Mononuclear cell (primary cell): Measurements from ENCODE around the gene DHH. TPM values are rescaled to one million over a fixed set of nuclear protein-coding genes. Genes with fewer than 3 reads are reported as not detected.
"Not testable (repeated sequence)": the region's sequence is repeated elsewhere in the genome, so short reads cannot be mapped to it uniquely, and the experiment has no call there.

Source experiments
- H3K27me3 ChIP-seq: 2 replicates; pipeline ENCODE4 v1.6.0; 2011; ENCODE audit warnings: low read length, control low read depth; ENCODE audit not compliant: insufficient read depth
- H3K4me1 ChIP-seq: 2 replicates; pipeline ENCODE4 v1.5.1; 2011; ENCODE audit warnings: mild to moderate bottlenecking, low read length, control low read depth; ENCODE audit not compliant: insufficient read depth
- H3K4me3 ChIP-seq: 2 replicates; pipeline ENCODE4 v1.5.1; 2011; ENCODE audit warnings: mild to moderate bottlenecking, low read length, moderate library complexity
- H3K9me3 ChIP-seq: 2 replicates; pipeline ENCODE4 v1.5.1; 2011; ENCODE audit warnings: low read depth, mild to moderate bottlenecking, control low read depth, low read length
- total RNA-seq: library from RNA; depleted of rRNA; stranded (reverse); fragments of >200 nt; gene quantifications from one replicate; pipeline ENCODE4 v1.2.3, GENCODE V29; 2012

The DHH gene
- 0.21 TPM for total RNA-seq

DNA sequence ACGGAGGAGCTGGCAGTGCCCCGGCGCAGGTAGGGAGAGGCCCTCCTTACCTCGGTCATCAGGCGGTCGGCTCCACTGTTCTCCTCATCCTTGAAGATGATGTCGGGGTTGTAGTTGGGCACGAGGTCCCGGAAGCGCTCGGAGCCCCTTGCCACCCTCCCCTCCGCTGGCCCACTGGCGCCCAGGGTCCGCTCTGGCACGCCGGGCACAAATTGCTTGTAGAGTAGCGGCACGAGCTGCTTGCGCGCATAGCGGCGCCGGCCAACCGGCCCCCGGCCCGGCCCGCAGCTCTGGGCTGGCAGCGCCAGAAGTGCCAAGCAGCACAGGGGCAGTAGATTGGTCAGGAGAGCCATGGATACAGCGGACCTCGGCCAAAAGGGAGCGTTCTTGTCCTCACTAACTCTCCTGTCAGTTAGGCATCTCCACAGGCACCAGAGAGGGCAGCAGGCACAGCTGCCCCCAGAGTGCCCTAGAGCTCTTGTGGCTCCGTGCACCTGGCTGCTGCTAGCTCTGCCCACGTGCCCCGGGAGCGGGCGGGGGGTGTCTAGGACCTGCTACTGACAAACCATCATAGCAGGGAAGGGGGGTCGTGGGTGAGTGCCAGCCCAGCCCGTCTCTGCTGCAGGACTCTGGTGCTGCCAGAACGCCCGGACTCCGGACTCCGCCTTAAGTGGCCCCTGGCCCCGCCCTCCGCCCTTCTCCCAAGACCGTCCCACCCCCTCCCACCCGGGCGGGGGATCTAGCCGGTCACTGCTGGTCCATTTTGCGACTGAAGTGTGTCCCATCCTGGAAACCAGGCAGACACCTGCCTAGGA, at the start of gene DHH:
Gene DHH (minus strand): TSS at position 642 of the 815 bp plus-strand sequence. CDS start 289 bp downstream, at position 353.
- no peak within 1 kb of the TSS for H3K4me3 ChIP-seq
- peaks cover 62% of the 10 kb centered on the region for H3K27me3 ChIP-seq
- H3K4me1 ChIP-seq = peaks cover 45% of the 10 kb centered on the region
- H3K9me3 ChIP-seq = no peaks in the 10 kb centered on the region

DNA sequence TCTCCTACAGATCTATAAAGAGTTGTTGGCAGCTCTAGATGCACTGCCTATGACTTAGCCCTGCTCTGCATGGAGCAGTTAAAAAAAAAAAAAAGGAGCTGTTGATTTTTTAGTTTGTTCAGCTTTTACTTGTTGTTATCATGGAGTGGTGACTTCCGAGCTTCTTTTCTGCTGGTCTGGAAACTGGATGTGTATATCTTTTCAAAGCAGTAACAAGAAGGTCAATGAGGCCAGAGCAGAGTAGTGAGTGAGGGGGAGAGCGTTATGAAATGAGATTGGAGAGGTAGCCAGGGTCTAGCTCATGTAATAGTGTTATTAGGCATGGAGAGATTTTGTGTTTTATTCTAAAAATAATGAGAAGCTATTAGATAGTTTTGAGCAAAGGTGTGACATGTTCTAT, 49.8 kb upstream of the DHH start:
- H3K4me1 ChIP-seq = no peaks in the 10 kb centered on the region
- H3K27me3 ChIP-seq = no peaks in the 10 kb centered on the region
- H3K4me3 ChIP-seq = no peak overlapping the region
- H3K9me3 ChIP-seq = no peaks in the 10 kb centered on the region

DNA sequence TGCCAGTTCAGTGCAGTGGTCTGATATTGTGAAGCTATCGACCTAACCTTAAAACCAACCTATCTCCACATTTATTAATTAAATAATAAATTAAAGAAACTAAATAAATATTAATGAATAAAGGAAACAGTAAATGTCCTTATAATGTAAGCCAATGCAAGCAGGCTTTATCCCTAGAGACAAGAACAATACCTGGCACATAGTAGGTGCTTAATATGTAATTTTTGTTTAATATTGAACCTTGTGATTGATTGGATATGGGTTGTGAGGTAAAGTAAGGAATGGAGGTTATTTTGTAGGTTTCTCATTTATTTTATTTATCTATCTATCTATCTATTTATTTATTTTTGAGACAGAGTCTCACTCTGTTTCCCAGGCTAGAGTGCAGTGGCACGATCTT, 44.4 kb upstream of the DHH start:
- Histone ChIP-seq H3K27me3 (no peaks in the 10 kb centered on the region), H3K4me3 (no peak overlapping the region), H3K9me3 (no peaks in the 10 kb centered on the region), H3K4me1 (no peaks in the 10 kb centered on the region)

DNA sequence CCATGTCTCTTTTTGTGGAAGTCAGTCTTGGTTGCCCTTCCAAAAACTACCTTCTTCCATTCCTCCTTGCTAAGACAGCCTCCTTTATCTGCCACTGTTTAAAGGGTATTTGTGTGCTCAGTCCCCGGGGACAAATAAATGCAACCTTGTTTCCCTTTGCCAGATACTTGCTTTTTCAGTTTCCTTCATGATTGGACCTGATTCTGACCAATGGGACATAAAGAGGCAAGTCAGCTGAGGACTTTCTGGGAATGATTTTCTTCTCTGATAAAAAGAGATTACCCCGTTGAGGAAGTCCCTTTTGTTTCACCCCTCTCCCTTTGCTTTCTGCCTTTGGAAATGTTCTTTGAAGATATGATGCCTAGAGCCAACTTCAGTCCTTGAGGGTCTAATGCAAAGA, 44.0 kb upstream of the DHH start:
- H3K4me3 ChIP-seq = no peak overlapping the region
- no peaks in the 10 kb centered on the region for H3K9me3 ChIP-seq
- no peaks in the 10 kb centered on the region for H3K27me3 ChIP-seq
- peaks cover 1% of the 10 kb centered on the region for H3K4me1 ChIP-seq

DNA sequence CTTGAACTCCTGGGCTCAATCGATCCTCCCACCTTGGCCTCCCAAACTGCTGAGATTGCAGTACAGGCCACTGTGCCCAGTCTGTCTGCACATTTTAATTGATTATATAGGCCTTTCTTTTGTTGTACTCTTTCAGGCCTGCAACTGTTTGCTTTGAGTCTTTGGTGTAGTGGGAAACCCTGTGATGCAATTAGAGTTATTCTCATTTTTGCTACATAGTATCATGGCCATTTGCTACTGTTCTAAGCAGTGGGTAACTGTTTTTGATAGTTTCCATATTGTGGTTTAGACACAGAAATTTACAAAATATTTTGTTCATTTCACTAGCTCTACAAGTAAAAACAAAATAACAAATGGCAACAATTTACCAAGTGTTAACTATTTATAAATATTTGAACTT, 42.9 kb upstream of the DHH start:
- H3K4me3 ChIP-seq = no peak overlapping the region
- H3K9me3 ChIP-seq = no peaks in the 10 kb centered on the region
- H3K4me1 ChIP-seq = peaks cover 11% of the 10 kb centered on the region
- no peaks in the 10 kb centered on the region for H3K27me3 ChIP-seq

DNA sequence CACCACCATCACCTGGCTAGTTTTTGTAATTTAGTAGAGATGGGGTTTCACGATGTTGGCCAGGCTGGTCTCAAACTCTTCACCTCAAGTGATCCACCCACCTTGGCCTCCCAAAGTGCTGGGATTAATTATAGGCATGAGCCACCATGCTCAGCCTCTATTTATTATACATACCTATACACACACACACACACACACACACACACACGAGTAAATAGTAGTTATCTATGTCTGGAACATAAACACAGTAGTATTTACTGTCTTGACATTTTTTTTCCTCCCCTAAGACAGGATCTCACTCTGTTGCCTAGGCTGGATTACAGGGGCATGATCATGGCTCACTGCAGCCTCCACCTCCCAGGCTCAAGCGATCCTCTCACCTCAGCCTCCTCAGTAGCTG, 42.4 kb upstream of the DHH start:
- H3K4me3 ChIP-seq, H3K27me3 ChIP-seq: not testable (repeated sequence)

DNA sequence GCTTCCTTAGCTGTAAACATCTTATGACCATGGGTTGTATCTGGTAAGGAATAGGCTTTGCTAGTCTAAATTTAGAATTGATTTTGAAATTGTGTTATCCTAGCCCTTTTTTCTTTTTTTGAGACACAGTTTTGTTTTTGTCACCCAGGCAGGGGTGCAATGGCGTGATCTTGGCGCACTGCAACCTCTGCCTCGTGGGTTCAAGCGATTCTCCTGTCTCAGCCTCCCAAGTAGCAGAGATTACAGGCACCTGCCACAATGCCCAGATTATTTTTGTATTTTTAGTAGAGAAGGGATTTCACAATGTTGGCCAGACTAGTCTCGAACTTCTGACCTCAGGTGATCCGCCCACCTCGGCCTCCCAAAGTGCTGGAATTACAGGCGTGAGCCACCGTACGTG, 39.0 kb upstream of the DHH start:
- Histone ChIP-seq H3K27me3 (no peaks in the 10 kb centered on the region), H3K4me3 (no peak overlapping the region), H3K9me3 (no peaks in the 10 kb centered on the region)

More for the DNA sequence above, 42.4 kb upstream of the DHH start:
- H3K4me1 ChIP-seq = peaks cover 15% of the 10 kb centered on the region
- not testable (repeated sequence) for H3K9me3 ChIP-seq

DNA sequence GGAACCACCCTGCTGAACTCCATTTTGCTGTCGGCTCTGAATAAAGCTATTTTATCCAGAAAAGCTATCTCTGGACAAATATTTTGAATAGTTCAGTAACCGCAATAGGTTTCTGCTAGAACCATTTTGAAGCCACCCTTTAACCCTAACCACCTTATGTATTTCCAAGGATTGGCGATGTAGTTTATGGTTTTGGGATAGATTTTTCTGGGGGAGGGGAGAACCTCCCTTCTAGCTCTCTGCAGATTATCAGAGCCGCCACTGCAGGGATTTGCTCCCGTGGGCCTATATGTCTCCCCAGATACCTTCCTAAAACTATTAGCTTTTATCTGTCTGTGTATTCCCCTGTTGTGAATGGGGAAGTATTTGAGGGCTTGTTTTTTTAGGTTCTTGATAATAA, 38.4 kb upstream of the DHH start:
- H3K4me3 ChIP-seq = no peak overlapping the region

More for the DNA sequence above, 39.0 kb upstream of the DHH start:
- peaks cover 33% of the 10 kb centered on the region for H3K4me1 ChIP-seq

DNA sequence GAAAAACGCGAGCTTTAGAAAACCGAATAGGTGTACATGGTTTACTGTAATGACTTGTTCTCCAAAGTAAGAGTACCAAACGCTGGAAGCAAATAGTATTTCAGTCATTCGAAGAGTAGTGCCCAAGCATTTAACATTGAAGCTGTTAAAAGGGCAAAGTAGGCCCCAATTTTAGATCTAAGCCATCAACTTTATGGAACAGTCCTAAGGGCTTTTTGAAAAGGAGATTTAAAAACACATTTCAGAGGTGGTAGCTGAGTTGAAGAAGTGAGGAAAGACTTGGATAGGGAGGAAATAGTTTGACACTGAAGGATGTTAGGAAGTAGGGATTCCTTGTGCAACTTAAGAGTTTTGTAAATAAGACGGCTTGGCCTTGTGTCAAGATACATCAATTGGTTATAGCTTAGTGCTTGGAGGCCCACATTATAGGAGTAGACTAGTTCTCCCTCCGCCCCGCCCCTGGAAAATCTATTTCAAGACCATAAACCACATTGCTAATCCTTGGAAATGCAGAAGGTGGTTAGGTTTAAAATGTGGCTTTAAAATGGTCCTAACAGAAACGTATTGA, 37.4 kb upstream of the DHH start:
- no peaks in the 10 kb centered on the region for H3K9me3 ChIP-seq
- no peaks in the 10 kb centered on the region for H3K27me3 ChIP-seq
- peaks cover 33% of the 10 kb centered on the region for H3K4me1 ChIP-seq
- H3K4me3 ChIP-seq = peak overlapping the region; percentile 96

More for the DNA sequence above, 38.4 kb upstream of the DHH start:
- Histone ChIP-seq H3K4me1 (peaks cover 33% of the 10 kb centered on the region), H3K27me3 (no peaks in the 10 kb centered on the region), H3K9me3 (no peaks in the 10 kb centered on the region)

DNA sequence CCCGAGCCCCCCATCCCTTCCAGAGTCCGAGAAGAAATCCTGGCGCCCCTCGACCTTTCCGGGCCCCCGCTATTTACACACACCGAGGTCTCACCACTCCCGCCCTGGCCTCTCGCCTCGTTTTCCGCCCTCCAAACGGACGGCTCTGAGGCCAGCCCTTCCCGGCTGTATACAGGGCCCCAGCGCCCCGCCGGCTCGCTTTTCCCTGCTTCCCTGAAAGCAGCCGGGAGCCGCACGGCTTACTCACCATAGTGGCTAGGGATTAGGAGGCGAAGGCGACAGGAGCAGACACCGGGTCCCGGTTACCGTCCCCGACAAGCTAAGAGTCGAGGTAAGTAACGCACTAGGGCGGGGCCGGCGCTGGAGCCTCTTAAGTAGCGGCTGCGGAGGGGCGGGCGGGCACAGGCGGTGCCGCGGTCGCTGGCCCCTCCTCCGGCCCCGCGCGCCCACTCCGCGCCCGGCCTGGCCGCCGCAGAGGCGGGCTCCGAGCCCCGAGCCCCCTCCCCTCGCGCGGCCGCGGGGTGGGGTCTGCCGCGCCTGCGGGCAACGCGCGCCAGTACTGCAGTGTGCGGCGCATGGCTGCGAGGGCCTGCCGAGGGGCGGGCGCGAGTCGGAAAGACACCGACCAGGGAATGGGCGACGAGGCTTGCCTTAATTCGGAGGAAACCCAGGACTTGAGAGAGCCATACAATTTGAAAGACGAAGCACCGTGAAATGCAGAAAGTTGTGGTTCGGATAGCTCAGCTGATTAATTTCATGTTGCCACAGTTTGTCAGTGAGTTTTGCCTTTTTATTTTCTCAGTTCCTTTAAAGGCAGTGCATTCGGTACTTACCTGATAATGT, 36.7 kb upstream of the DHH start, which contains the start of gene TUBA1B:
Gene TUBA1B (minus strand): TSS at position 345 of the 843 bp plus-strand sequence. CDS start 95 bp downstream, at position 250.
- no peaks in the 10 kb centered on the region for H3K27me3 ChIP-seq
- no peaks in the 10 kb centered on the region for H3K9me3 ChIP-seq
- H3K4me1 ChIP-seq = peaks cover 33% of the 10 kb centered on the region
- H3K4me3 ChIP-seq = peak within 1 kb of the TSS; percentile 96

DNA sequence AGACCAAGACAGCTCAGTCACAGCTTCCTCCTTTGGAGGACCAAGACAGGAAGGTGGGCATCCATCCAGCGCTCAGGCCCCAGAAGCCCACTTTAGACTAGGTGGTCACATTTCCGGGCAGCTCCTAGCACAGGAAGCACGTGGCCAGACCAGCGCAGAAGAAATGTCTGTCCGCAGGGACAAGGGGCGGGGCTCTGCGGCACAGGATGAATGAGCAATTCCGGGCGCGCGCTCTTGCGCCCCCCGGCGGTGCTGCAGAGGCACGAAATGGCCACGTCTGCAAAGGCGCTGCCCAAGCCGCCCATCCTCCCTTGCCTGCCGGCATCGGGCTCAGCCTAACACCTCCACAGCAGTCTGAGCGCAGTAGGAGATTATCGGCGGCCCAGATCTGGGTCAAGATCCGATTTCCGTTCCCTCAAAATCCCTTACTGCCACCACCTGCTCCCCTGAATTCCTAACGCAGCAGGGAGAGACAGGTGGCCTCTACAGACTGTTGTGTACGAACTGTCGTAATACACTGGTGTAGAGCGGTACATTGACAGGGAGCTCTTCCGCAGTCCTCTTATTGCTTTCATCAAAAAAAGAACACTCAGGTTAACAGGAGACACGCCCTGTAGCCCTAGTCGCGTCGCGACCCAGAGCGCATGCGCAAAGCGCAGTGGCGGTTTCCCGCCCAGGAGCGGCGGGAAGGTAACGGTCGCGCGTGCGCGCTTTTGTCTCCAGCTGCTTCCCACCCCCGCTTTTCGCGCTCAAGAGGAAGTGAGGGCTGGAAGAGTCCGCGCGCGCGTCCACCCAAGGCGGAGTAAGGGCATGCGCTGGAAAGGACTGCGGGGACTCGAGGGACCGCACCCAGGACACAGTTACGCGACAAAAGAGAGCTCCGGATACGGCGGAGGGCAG, 35.8 kb upstream of the DHH start:
- H3K4me3 ChIP-seq = peak overlapping the region; percentile 96
- peaks cover 33% of the 10 kb centered on the region for H3K4me1 ChIP-seq
- H3K27me3 ChIP-seq = no peaks in the 10 kb centered on the region
- H3K9me3 ChIP-seq = no peaks in the 10 kb centered on the region

DNA sequence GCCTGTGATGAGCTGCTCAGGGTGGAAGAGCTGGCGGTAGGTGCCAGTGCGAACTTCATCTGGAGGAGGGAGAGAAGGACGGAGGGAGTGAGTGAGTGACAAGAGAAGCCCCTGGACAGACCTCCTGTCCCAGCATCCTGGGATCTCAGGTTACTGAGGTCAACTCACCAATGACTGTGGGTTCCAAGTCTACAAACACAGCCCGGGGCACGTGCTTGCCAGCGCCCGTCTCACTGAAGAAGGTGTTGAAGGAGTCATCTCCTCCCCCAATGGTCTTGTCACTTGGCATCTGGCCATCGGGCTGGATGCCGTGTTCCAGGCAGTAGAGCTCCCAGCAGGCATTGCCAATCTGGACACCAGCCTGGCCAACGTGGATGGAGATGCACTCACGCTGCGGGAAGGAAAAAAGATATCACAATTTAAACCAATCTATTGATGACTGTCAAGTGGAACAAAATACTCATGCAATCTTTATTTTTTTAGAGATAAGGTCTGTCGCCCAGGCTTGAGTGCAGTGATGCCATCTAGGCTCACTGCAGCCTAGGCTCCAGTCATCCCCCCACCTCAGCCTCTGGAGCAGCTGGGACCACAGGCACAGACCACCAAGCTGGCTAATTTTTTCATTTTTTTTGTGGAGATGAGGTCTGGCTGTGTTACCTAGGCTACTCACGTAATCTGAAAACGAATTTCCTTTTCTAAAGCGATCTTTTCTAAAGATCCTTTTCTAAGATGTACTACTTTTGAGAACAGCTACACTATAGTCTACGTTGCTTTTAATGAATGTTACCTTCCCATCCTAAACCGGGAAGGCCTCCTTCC, 34.9 kb upstream of the DHH start:
- H3K27me3 ChIP-seq = no peaks in the 10 kb centered on the region
- no peaks in the 10 kb centered on the region for H3K9me3 ChIP-seq
- H3K4me3 ChIP-seq = peak overlapping the region; percentile 96
- H3K4me1 ChIP-seq = peaks cover 33% of the 10 kb centered on the region

DNA sequence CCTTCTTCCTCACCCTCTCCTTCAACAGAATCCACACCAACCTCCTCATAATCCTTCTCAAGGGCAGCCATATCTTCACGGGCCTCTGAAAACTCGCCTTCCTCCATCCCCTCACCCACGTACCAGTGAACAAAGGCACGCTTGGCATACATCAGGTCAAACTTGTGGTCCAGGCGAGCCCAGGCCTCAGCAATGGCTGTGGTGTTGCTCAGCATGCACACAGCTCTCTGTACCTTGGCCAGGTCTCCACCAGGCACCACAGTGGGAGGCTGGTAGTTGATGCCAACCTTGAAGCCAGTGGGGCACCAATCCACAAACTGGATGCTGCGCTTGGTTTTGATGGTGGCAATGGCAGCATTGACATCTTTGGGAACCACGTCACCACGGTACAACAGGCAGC, 33.4 kb upstream of the DHH start:
- H3K4me3 ChIP-seq, H3K27me3 ChIP-seq, H3K9me3 ChIP-seq: not testable (repeated sequence)
- H3K4me1 ChIP-seq = peaks cover 27% of the 10 kb centered on the region
